Measurements from ENCODE around the gene ZNF385B.

ZNF385B gene

GRCh38 chr2:179741317-179741716 lies 120.1 kb downstream of the ZNF385B start:
- DNase-seq: no peak

GRCh38 chr2:179729966-179730365 lies 131.4 kb downstream of the ZNF385B start:
- no peak for DNase-seq

- DNase-seq: no peak
Observed at GRCh38 chr2:179726461-179727180, 134.8 kb downstream of the ZNF385B start.

- DNase-seq: no peak
Observed at GRCh38 chr2:179724403-179724802, 137.0 kb downstream of the ZNF385B start.

- DNase-seq: no peak
Observed at GRCh38 chr2:179720173-179720772, 141.1 kb downstream of the ZNF385B start.

GRCh38 chr2:179715871-179716270 lies 145.5 kb downstream of the ZNF385B start:
- DNase-seq: no peak

- DNase-seq: no peak
Observed at GRCh38 chr2:179715196-179715595, 146.2 kb downstream of the ZNF385B start.

GRCh38 chr2:179712825-179713224 lies 148.6 kb downstream of the ZNF385B start:
- no peak for DNase-seq

GRCh38 chr2:179711375-179711774 lies 150.0 kb downstream of the ZNF385B start:
- no peak for DNase-seq

- DNase-seq: no peak
Observed at GRCh38 chr2:179703702-179704101, 157.7 kb downstream of the ZNF385B start.

- no peak for DNase-seq
Observed at GRCh38 chr2:179702912-179703311, 158.5 kb downstream of the ZNF385B start.

GRCh38 chr2:179701524-179702110 lies 159.8 kb downstream of the ZNF385B start:
- DNase-seq: no peak

GRCh38 chr2:179695486-179695885 lies 165.9 kb downstream of the ZNF385B start:
- no peak for DNase-seq

GRCh38 chr2:179694963-179695362 lies 166.4 kb downstream of the ZNF385B start:
- DNase-seq: no peak

- no peak for DNase-seq
Observed at GRCh38 chr2:179692610-179693009, 168.8 kb downstream of the ZNF385B start.

GRCh38 chr2:179692043-179692442 lies 169.4 kb downstream of the ZNF385B start:
- no peak for DNase-seq

- DNase-seq: no peak
Observed at GRCh38 chr2:179691235-179691634, 170.2 kb downstream of the ZNF385B start.

GRCh38 chr2:179686718-179687342 lies 174.6 kb downstream of the ZNF385B start:
- DNase-seq: no peak

GRCh38 chr2:179686069-179686468 lies 175.3 kb downstream of the ZNF385B start:
- no peak for DNase-seq

GRCh38 chr2:179685146-179685545 lies 176.3 kb downstream of the ZNF385B start:
- no peak for DNase-seq

- no peak for DNase-seq
Observed at GRCh38 chr2:179682756-179683155, 178.7 kb downstream of the ZNF385B start.

- no peak for DNase-seq
Observed at GRCh38 chr2:179677746-179678505, 183.5 kb downstream of the ZNF385B start.

- DNase-seq: no peak
Observed at GRCh38 chr2:179677077-179677688, 184.2 kb downstream of the ZNF385B start.

Data from GF-D8 (cell line).